ENCODE measurements around the gene ANAPC7.

Gene ANAPC7

GRCh38 chr12:110354172-110354780 lies 49.2 kb downstream of the ANAPC7 start:
- Histone ChIP-seq H3K4me1 (ENCODE audit: insufficient read depth, low read length, poor library complexity, severe bottlenecking) (peaks cover 4% of the 10 kb centered on the region), H3K4me2 (ENCODE audit: low read depth, low read length, poor library complexity, severe bottlenecking) (no peak overlapping the region), H3F3A (ENCODE audit: low read depth) (no peaks in the 10 kb centered on the region)

GRCh38 chr12:110353211-110353965 lies 50.1 kb downstream of the ANAPC7 start:
- H3K4me3 ChIP-seq (ENCODE audit: low read length, poor library complexity, severe bottlenecking), result no peak overlapping the region
- no peak for TF ChIP-seq CTCF (conservative IDR thresholded peaks at IDR 0.05; ENCODE audit: low read length)
- TF ChIP-seq EZH2phosphoT487 (IDR thresholded peaks at IDR 0.05; ENCODE audit: borderline replicate concordance), result no peak
- H3K9me3 ChIP-seq (ENCODE audit: insufficient read depth, low read depth, low read length), result no peaks in the 10 kb centered on the region
- H2AFZ ChIP-seq (ENCODE audit: low read length), result no peak overlapping the region
- no peaks in the 10 kb centered on the region for H4K20me1 ChIP-seq (ENCODE audit: insufficient read depth, low read length, poor library complexity, severe bottlenecking)
- no peak overlapping the region for H3K4me2 ChIP-seq (ENCODE audit: low read depth, low read length, poor library complexity, severe bottlenecking)
- no peak overlapping the region for H3K9ac ChIP-seq (ENCODE audit: low read depth, low read length, poor library complexity, severe bottlenecking)
- H3K9me2 ChIP-seq (replicated peaks; ENCODE audit: low read depth, low read length), result no peaks in the 10 kb centered on the region
- H3K36me3 ChIP-seq (ENCODE audit: insufficient read depth, low read length), result peaks cover 16% of the 10 kb centered on the region; the same call in 1 of the 2 replicates
- H3K79me2 ChIP-seq (ENCODE audit: insufficient read depth, low read length), result no peaks in the 10 kb centered on the region
- H3K27me3 ChIP-seq (ENCODE audit: insufficient read depth, low read length, poor library complexity, severe bottlenecking), result no peaks in the 10 kb centered on the region
- no peaks in the 10 kb centered on the region for H3F3A ChIP-seq (ENCODE audit: low read depth)
- H3K4me1 ChIP-seq (ENCODE audit: insufficient read depth, low read length, poor library complexity, severe bottlenecking), result peaks cover 4% of the 10 kb centered on the region

More at GRCh38 chr12:110354172-110354780, 49.2 kb downstream of the ANAPC7 start:
- TF ChIP-seq CTCF (conservative IDR thresholded peaks at IDR 0.05; ENCODE audit: low read length), result no peak
- no peak for TF ChIP-seq EZH2phosphoT487 (IDR thresholded peaks at IDR 0.05; ENCODE audit: borderline replicate concordance)
- H4K20me1 ChIP-seq (ENCODE audit: insufficient read depth, low read length, poor library complexity, severe bottlenecking), result no peaks in the 10 kb centered on the region
- no peaks in the 10 kb centered on the region for H3K9me3 ChIP-seq (ENCODE audit: insufficient read depth, low read depth, low read length)
- H3K9me2 ChIP-seq (replicated peaks; ENCODE audit: low read depth, low read length), result no peaks in the 10 kb centered on the region
- no peaks in the 10 kb centered on the region for H3K27me3 ChIP-seq (ENCODE audit: insufficient read depth, low read length, poor library complexity, severe bottlenecking)
- H3K36me3 ChIP-seq (ENCODE audit: insufficient read depth, low read length), result peaks cover 7% of the 10 kb centered on the region; the same call in 1 of the 2 replicates
- H3K79me2 ChIP-seq (ENCODE audit: insufficient read depth, low read length), result no peaks in the 10 kb centered on the region
- no peak overlapping the region for H3K4me3 ChIP-seq (ENCODE audit: low read length, poor library complexity, severe bottlenecking)
- no peak overlapping the region for H3K9ac ChIP-seq (ENCODE audit: low read depth, low read length, poor library complexity, severe bottlenecking)
- no peak overlapping the region for H2AFZ ChIP-seq (ENCODE audit: low read length)

GRCh38 chr12:110352401-110352800 lies 51.1 kb downstream of the ANAPC7 start:
- TF ChIP-seq EZH2phosphoT487 (IDR thresholded peaks at IDR 0.05; ENCODE audit: borderline replicate concordance) (no peak), CTCF (conservative IDR thresholded peaks at IDR 0.05; ENCODE audit: low read length) (no peak)
- no peak overlapping the region for H3K9ac ChIP-seq (ENCODE audit: low read depth, low read length, poor library complexity, severe bottlenecking)
- no peak overlapping the region for H3K4me2 ChIP-seq (ENCODE audit: low read depth, low read length, poor library complexity, severe bottlenecking)
- H3K79me2 ChIP-seq (ENCODE audit: insufficient read depth, low read length), result no peaks in the 10 kb centered on the region
- H3K9me3 ChIP-seq (ENCODE audit: insufficient read depth, low read depth, low read length), result no peaks in the 10 kb centered on the region
- H2AFZ ChIP-seq (ENCODE audit: low read length), result no peak overlapping the region
- H3K27me3 ChIP-seq (ENCODE audit: insufficient read depth, low read length, poor library complexity, severe bottlenecking), result no peaks in the 10 kb centered on the region
- H3K4me1 ChIP-seq (ENCODE audit: insufficient read depth, low read length, poor library complexity, severe bottlenecking), result peaks cover 4% of the 10 kb centered on the region
- H3F3A ChIP-seq (ENCODE audit: low read depth), result no peaks in the 10 kb centered on the region
- no peaks in the 10 kb centered on the region for H3K9me2 ChIP-seq (replicated peaks; ENCODE audit: low read depth, low read length)
- H3K4me3 ChIP-seq (ENCODE audit: low read length, poor library complexity, severe bottlenecking), result no peak overlapping the region
- no peaks in the 10 kb centered on the region for H4K20me1 ChIP-seq (ENCODE audit: insufficient read depth, low read length, poor library complexity, severe bottlenecking)
- H3K36me3 ChIP-seq (ENCODE audit: insufficient read depth, low read length), result peaks cover 26% of the 10 kb centered on the region; the same call in 1 of the 2 replicates

All from Loucy (cell line).